UCSD-AML1 (cell line): ENCODE data around the gene ATAT1.

ENCODE experiments used
- DNase-seq: peaks from one replicate; lab custom pipeline; 2025; ENCODE audit not compliant: unreplicated experiment; lab: John Stamatoyannopoulos, UW

The ATAT1 gene

GRCh38 chr6:30626484-30627366 lies at the start of gene ATAT1:
Gene ATAT1 (plus strand): TSS chr6:30626874.
- DNase-seq, result peak; percentile 85

- DNase-seq, result no peak
Observed at GRCh38 chr6:30578051-30578450, 48.6 kb upstream of the ATAT1 start.

- DNase-seq, result no peak
Observed at GRCh38 chr6:30583921-30584320, 42.8 kb upstream of the ATAT1 start.

GRCh38 chr6:30589754-30590358 lies 36.8 kb upstream of the ATAT1 start:
- no peak for DNase-seq

- no peak for DNase-seq
Observed at GRCh38 chr6:30590509-30590908, 36.2 kb upstream of the ATAT1 start.

- no peak for DNase-seq
Observed at GRCh38 chr6:30591008-30591407, 35.7 kb upstream of the ATAT1 start.

- DNase-seq, result no peak
Observed at GRCh38 chr6:30592287-30592686, 34.4 kb upstream of the ATAT1 start.

GRCh38 chr6:30597315-30598144 lies 29.1 kb upstream of the ATAT1 start:
- peak; percentile 65 for DNase-seq

- DNase-seq, result no peak
Observed at GRCh38 chr6:30598912-30599624, 27.6 kb upstream of the ATAT1 start.

- DNase-seq, result no peak
Observed at GRCh38 chr6:30599625-30600324, 26.9 kb upstream of the ATAT1 start.

- DNase-seq, result peak; percentile 16
Observed at GRCh38 chr6:30600451-30600961, 26.2 kb upstream of the ATAT1 start.

- DNase-seq, result no peak
Observed at GRCh38 chr6:30601436-30601814, 25.2 kb upstream of the ATAT1 start.

GRCh38 chr6:30601815-30602641 lies 24.6 kb upstream of the ATAT1 start:
- DNase-seq, result no peak

- DNase-seq, result no peak
Observed at GRCh38 chr6:30603961-30604360, 22.7 kb upstream of the ATAT1 start.

GRCh38 chr6:30610065-30610464 lies 16.6 kb upstream of the ATAT1 start:
- DNase-seq, result no peak

GRCh38 chr6:30611150-30611855 lies 15.4 kb upstream of the ATAT1 start:
- no peak for DNase-seq

GRCh38 chr6:30611856-30612194 lies 14.8 kb upstream of the ATAT1 start:
- DNase-seq, result no peak

- DNase-seq, result no peak
Observed at GRCh38 chr6:30612213-30612612, 14.5 kb upstream of the ATAT1 start.
